Adrenal gland (tissue), 12 donors: ENCODE measurements around the gene TCAIM. TPM values are rescaled to one million over a fixed set of nuclear protein-coding genes. Genes with fewer than 3 reads are reported as not detected.

ENCODE experiments used
- DNase-seq, 7 donors: peaks; one replicate each; pipeline ENCODE4 v3.0.0-alpha.2; 2019 to 2020
- H3K27ac ChIP-seq, 5 donors: fragments of 200-600 bp; sonication (generic) in 4 of 5; 1 replicate in 3 of 5; 2 replicates in 2 of 5; pipeline versions ENCODE4 v1.5.1 to v1.8.0; 2016 to 2020; ENCODE audit warnings: mild to moderate bottlenecking in 1 of 5
- H3K27me3 ChIP-seq: fragments of 200-600 bp; 2 replicates; pipeline ENCODE4 v1.8.0; 2021
- H3K36me3 ChIP-seq, 2 donors: fragments of 200-600 bp; replicated peaks in 1 of 2; 1 replicate in 1 of 2; 2 replicates in 1 of 2; pipeline versions ENCODE4 v1.5.1 to v1.8.0; 2018 to 2022
- H3K4me1 ChIP-seq, 2 donors: fragments of 200-600 bp; replicated peaks in 1 of 2; 1 replicate in 1 of 2; 2 replicates in 1 of 2; pipeline versions ENCODE4 v1.5.1 to v1.8.0; 2018 to 2021
- H3K4me3 ChIP-seq, 4 donors: fragments of 200-600 bp; sonication (generic) in 3 of 4; one replicate each; pipeline ENCODE4 v1.5.1; 2016 to 2018
- H3K9me3 ChIP-seq, 3 donors: fragments of 200-600 bp; sonication (generic) in 1 of 3; replicated peaks in 1 of 3; 1 replicate in 2 of 3; 2 replicates in 1 of 3; pipeline versions ENCODE4 v1.5.1 to v1.8.0; 2016 to 2021
- CTCF ChIP-seq, 6 experiments: fragments of 450-650 bp in 4 of 6; fragments of 200-600 bp in 2 of 6; sonication (generic) in 1 of 6; IDR thresholded peaks; 1 replicate in 5 of 6; 2 replicates in 1 of 6; pipeline versions ENCODE4 v1.5.1 to v1.8.0; 2016 to 2021; ENCODE audit warnings: antibody characterized with exemption in 6 of 6, mild to moderate bottlenecking in 2 of 6, moderate library complexity in 1 of 6
- POLR2A ChIP-seq, 2 donors: fragments of 450-650 bp; IDR thresholded peaks; one replicate each; pipeline ENCODE4 v1.6.1; 2017; ENCODE audit warnings: antibody characterized with exemption in 2 of 2, mild to moderate bottlenecking in 2 of 2, moderate library complexity in 1 of 2
- WGBS, 4 donors: extraction: QIAGEN DNeasy Blood & Tissue Kit in 2 of 4; methylation state at CpG; one replicate each; pipeline versions ENCODE4 v1.1.5 to v1.1.7; 2013 to 2017; 5-methylcytosine and 5-hydroxymethylcytosine counted together
- intact Hi-C, 2 donors: fragments of 100-400 bp; cut with DNase I; formaldehyde crosslinking; loops; one replicate each; pipeline versions ENCODE4 v1.14.1 to v1.15.0; 2022 to 2023
- polyA plus RNA-seq, 3 donors: library from polyadenylated mRNA; stranded (reverse); fragments of 200-250 nt in 2 of 3; fragments of 350-450 nt in 1 of 3; fragmentation: Illumina TruSeq in 1 of 3; extraction: RNeasy Lipid Tissue Mini Kit (QIAGEN cat#74804) in 1 of 3; gene quantifications; one replicate each; pipeline ENCODE4 v1.2.3, GENCODE V29; 2013 to 2014
- total RNA-seq, 9 donors: library from RNA; depleted of rRNA in 4 of 9; stranded (reverse); fragments of >200 nt in 4 of 9; fragments of 120-200 nt in 1 of 9; fragmentation: NEBNext Ultra II Directional in 1 of 9; extraction: Animal tissue kit (Norgen Biotek cat#: 25700) in 1 of 9; gene quantifications; one replicate each; pipeline versions ENCODE4 v1.1.0 to v1.2.4, GENCODE V29; 2013 to 2023
- donor health status: healthy with polysubstance abuse.
- donor health status: Bipolar disorder and iron deficiency.
- donor health status: DM: yes; HTN: yes; CAD: no.
- donor health status: DM: no; HTN: no; CAD: no.
- donor health status: DM: no; HTN: no; CAD: no.
- donor health status: DM: yes; HTN: yes; CAD: no.

TCAIM gene
- total and polyA plus RNA-seq, 12 donors, result 11.8 to 51.9 (median 31.8) TPM

GRCh38 chr3:44334326-44334725, 4.2 kb upstream of the TCAIM start:
- H3K27ac ChIP-seq, result no peak overlapping the region
- no peaks in the 10 kb centered on the region for H3K27me3 ChIP-seq
- intact Hi-C loops, result no loop called here
- H3K4me1 ChIP-seq, result peaks cover 0 to 2% of the 10 kb centered on the region in 2 donors
- TF ChIP-seq POLR2A (IDR thresholded peaks at IDR 0.05) (no peak), CTCF (IDR thresholded peaks at IDR 0.05) (no peak)
- H3K36me3 ChIP-seq, result no peaks in the 10 kb centered on the region
- H3K4me3 ChIP-seq, result no peak overlapping the region
- no peaks in the 10 kb centered on the region for H3K9me3 ChIP-seq
- no peak for DNase-seq
- WGBS, 4 donors, result 72 to 84% (median 74%) methylated on average over 2 of the region's 2 CpGs

- no peaks in the 10 kb centered on the region for H3K27me3 ChIP-seq
- intact Hi-C loops, result no loop called here
- peak overlapping the region in 2 of 4 donors; percentile 47 to 71 for H3K4me3 ChIP-seq
- peak overlapping the region in 4 of 5 donors; percentile 90 to 98 (median 98) for H3K27ac ChIP-seq
- H3K9me3 ChIP-seq, result no peaks in the 10 kb centered on the region
- H3K4me1 ChIP-seq, result peaks cover 8 to 20% of the 10 kb centered on the region in 2 donors
- H3K36me3 ChIP-seq, result no peaks in the 10 kb centered on the region
- DNase-seq, result no peak
- TF ChIP-seq POLR2A (IDR thresholded peaks at IDR 0.05), result no peak
- no peak for TF ChIP-seq CTCF (IDR thresholded peaks at IDR 0.05)
- WGBS, 4 donors, result 55 to 72% (median 63%) methylated on average over 5 of the region's 5 CpGs
Measured at GRCh38 chr3:44337248-44337785, 1.2 kb upstream of the TCAIM start.

- Histone ChIP-seq H3K4me1 (peaks cover 8 to 32% of the 10 kb centered on the region in 2 donors), H3K9me3 (no peaks in the 10 kb centered on the region), H3K36me3 (no peaks in the 10 kb centered on the region), H3K27me3 (no peaks in the 10 kb centered on the region), H3K4me3 (peak overlapping the region; percentile 47 to 73 (median 65)), H3K27ac (peak overlapping the region; percentile 79 to 98 (median 98))
- DNase-seq, result no peak
- intact Hi-C loops, result no loop called here
- 0 to 1% (median 0%) methylated on average over 15 of the region's 15 CpGs for WGBS, 4 donors
- TF ChIP-seq POLR2A (IDR thresholded peaks at IDR 0.05), result no peak
- TF ChIP-seq CTCF (IDR thresholded peaks at IDR 0.05), result peak in 1 of 6 experiments; percentile 8
Measured at GRCh38 chr3:44338828-44339127, 212 bp downstream of the TCAIM start.

GRCh38 chr3:44339181-44340057, 853 bp downstream of the TCAIM start:
- peaks cover 8 to 32% of the 10 kb centered on the region in 2 donors for H3K4me1 ChIP-seq
- no peaks in the 10 kb centered on the region for H3K9me3 ChIP-seq
- no peaks in the 10 kb centered on the region for H3K27me3 ChIP-seq
- H3K4me3 ChIP-seq, result peak overlapping the region; percentile 47 to 73 (median 65)
- DNase-seq, result no peak
- no peak for TF ChIP-seq POLR2A (IDR thresholded peaks at IDR 0.05)
- TF ChIP-seq CTCF (IDR thresholded peaks at IDR 0.05), result no peak
- H3K36me3 ChIP-seq, result no peaks in the 10 kb centered on the region
- intact Hi-C loops, result loop anchor here in 1 of 2 donors (5.0 kb wide), 1 partner anchor 138 kb away; the partner anchor contains the start of gene ZNF445
- H3K27ac ChIP-seq, result peak overlapping the region in 4 of 5 donors; percentile 90 to 98 (median 98)
- 23 to 28% (median 26%) methylated on average over 11 of the region's 11 CpGs for WGBS, 4 donors
